Endothelial cell of hepatic sinusoid (primary cell): Measurements from ENCODE around the gene PLA2G3.

Experiments
- in situ Hi-C: cut with HindIII; loops from 2 replicates; pipeline ENCODE4 v1.10.0; 2017; ENCODE audit warnings: low sequenced_read_pairs

PLA2G3 gene

GRCh38 chr22:31139866-31140716, at the start of gene PLA2G3:
TSS of gene PLA2G3 (minus strand) at chr22:31140508. CDS start at chr22:31140354, 154 bp downstream.
- in situ Hi-C loops, result no loop called here

GRCh38 chr22:31187627-31188026, 47.3 kb upstream of the PLA2G3 start:
- in situ Hi-C loops, result loop anchor here (5.0 kb wide), 1 partner anchor 90 kb away; no protein-coding TSS in a partner anchor

GRCh38 chr22:31185056-31185455, 44.7 kb upstream of the PLA2G3 start:
- in situ Hi-C loops, result loop anchor here (5.0 kb wide), 1 partner anchor 92 kb away; no protein-coding TSS in a partner anchor

- in situ Hi-C loops, result no loop called here
Observed at GRCh38 chr22:31184015-31184414, 43.7 kb upstream of the PLA2G3 start.

- in situ Hi-C loops, result no loop called here
Observed at GRCh38 chr22:31179345-31179744, 39.0 kb upstream of the PLA2G3 start.

- in situ Hi-C loops, result no loop called here
Observed at GRCh38 chr22:31178859-31179258, 38.6 kb upstream of the PLA2G3 start.

- in situ Hi-C loops, result no loop called here
Observed at GRCh38 chr22:31177420-31178162, 37.3 kb upstream of the PLA2G3 start.

- in situ Hi-C loops, result no loop called here
Observed at GRCh38 chr22:31176923-31177322, 36.6 kb upstream of the PLA2G3 start.

GRCh38 chr22:31173386-31174145, 33.3 kb upstream of the PLA2G3 start:
- in situ Hi-C loops, result loop anchor here (5.0 kb wide), 1 partner anchor 56 kb away; no protein-coding TSS in a partner anchor

- in situ Hi-C loops, result loop anchor here (5.0 kb wide), 1 partner anchor 54 kb away; no protein-coding TSS in a partner anchor
Observed at GRCh38 chr22:31171734-31172133, 31.4 kb upstream of the PLA2G3 start.

GRCh38 chr22:31170971-31171370, 30.7 kb upstream of the PLA2G3 start:
- in situ Hi-C loops, result loop anchor here (5.0 kb wide), 1 partner anchor 54 kb away; no protein-coding TSS in a partner anchor

- in situ Hi-C loops, result no loop called here
Observed at GRCh38 chr22:31162015-31162765, 21.9 kb upstream of the PLA2G3 start.

- in situ Hi-C loops, result no loop called here
Observed at GRCh38 chr22:31161386-31161785, 21.1 kb upstream of the PLA2G3 start.

GRCh38 chr22:31160328-31160978, 20.1 kb upstream of the PLA2G3 start:
- in situ Hi-C loops, result no loop called here

- in situ Hi-C loops, result no loop called here
Observed at GRCh38 chr22:31155422-31155821, 15.1 kb upstream of the PLA2G3 start.

GRCh38 chr22:31154975-31155374, 14.7 kb upstream of the PLA2G3 start:
- in situ Hi-C loops, result no loop called here

GRCh38 chr22:31153357-31153756, 13.0 kb upstream of the PLA2G3 start:
- in situ Hi-C loops, result no loop called here

GRCh38 chr22:31151872-31152271, 11.6 kb upstream of the PLA2G3 start:
- in situ Hi-C loops, result no loop called here

GRCh38 chr22:31150615-31151014, 10.3 kb upstream of the PLA2G3 start:
- in situ Hi-C loops, result no loop called here
